Measurements from ENCODE around the gene TIFAB.

Gene TIFAB

GRCh38 chr5:135450336-135450735 is 1.8 kb downstream of the TIFAB start:
- ChIA-PET POLR2A (ENCODE audit: low non-redundant PET) (no interaction called here), CTCF (interaction anchor here (1.0 to 1.5 kb wide), 2 partner anchors 16 to 101 kb away, joined by 4 to 10 read pairs; no protein-coding TSS in a partner anchor)
- H3K27ac ChIP-seq: no peak overlapping the region
- DNase-seq (ENCODE audit: low spot score): no peak
- TF ChIP-seq, protein P1, sequence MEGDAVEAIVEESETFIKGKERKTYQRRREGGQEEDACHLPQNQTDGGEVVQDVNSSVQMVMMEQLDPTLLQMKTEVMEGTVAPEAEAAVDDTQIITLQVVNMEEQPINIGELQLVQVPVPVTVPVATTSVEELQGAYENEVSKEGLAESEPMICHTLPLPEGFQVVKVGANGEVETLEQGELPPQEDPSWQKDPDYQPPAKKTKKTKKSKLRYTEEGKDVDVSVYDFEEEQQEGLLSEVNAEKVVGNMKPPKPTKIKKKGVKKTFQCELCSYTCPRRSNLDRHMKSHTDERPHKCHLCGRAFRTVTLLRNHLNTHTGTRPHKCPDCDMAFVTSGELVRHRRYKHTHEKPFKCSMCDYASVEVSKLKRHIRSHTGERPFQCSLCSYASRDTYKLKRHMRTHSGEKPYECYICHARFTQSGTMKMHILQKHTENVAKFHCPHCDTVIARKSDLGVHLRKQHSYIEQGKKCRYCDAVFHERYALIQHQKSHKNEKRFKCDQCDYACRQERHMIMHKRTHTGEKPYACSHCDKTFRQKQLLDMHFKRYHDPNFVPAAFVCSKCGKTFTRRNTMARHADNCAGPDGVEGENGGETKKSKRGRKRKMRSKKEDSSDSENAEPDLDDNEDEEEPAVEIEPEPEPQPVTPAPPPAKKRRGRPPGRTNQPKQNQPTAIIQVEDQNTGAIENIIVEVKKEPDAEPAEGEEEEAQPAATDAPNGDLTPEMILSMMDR (conservative IDR thresholded peaks at IDR 0.05; ENCODE audit: low read depth): no peak

DNA sequence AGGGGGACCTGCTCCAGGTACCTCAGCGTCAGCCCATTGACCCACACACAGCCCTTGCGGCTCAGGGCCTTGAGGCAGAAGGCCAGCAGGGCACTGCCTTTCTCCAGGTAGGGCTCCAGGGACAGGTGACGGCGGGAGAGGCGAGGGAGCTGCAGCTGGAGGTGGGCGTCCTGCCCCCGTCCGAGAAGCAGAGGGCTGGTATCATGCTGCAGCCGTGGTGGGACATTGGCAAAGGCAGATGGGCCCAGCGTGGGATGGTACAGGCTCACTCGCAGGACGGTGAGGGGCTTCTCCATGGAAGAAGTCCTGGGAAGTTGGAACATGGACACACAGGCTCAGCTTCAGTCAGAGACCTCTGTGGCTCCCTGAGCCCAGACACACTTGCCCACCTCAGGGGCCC is 2.5 kb downstream of the TIFAB start:
- TF ChIP-seq, protein P1 (conservative IDR thresholded peaks at IDR 0.05; ENCODE audit: low read depth): no peak
- DNase-seq (ENCODE audit: low spot score): no peak
- ChIA-PET POLR2A (ENCODE audit: low non-redundant PET) (no interaction called here), CTCF (interaction anchor here (0.5 to 1.5 kb wide), 3 partner anchors 16 to 103 kb away, joined by 3 to 10 read pairs (median 4); no protein-coding TSS in a partner anchor)
- no peak overlapping the region for H3K27ac ChIP-seq

DNA sequence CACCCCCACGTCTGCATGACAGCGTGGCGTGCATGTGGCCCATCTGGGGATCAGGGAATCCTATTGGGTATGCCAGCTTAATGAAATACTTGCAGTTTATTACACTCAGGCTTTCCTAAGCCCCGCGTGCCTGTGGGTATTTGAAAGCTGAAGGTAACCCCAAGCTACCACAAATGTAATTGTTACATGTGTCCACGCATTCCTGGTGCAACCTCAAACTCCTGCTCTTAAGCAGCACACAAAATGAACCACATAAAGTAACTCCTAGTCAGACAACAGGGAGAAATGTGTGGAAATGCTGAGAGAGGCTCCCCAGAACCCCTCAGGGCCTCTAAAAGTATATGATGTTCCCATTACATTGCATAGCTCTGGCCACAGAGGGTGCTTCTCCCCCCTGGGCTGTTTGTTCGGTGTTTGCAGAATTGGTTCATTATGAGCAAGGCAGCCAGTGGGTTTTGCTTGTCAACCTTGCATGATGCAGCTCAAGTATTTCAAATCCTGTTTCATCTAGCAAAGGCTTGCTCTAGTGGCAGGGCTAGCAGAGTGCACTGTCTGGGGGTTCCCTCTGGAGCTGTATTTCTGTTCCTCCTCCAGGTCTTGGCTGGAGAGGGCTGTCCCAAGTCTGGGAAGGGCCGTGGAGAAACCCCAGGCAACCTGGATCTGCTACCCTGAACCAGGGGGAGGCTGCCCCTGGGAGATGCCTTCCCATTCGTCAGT is 3.2 kb downstream of the TIFAB start:
- no peak overlapping the region for H3K27ac ChIP-seq
- ChIA-PET POLR2A (ENCODE audit: low non-redundant PET) (interaction anchor here (0.6 kb wide), 1 partner anchor 364 kb away, joined by 3 read pairs; no protein-coding TSS in a partner anchor), CTCF (interaction anchor here (0.5 to 1.8 kb wide), 4 partner anchors 9 to 117 kb away, joined by 3 to 7 read pairs (median 4); no protein-coding TSS in a partner anchor)
- TF ChIP-seq, protein P1 (conservative IDR thresholded peaks at IDR 0.05; ENCODE audit: low read depth): no peak
- no peak for DNase-seq (ENCODE audit: low spot score)

GRCh38 chr5:135448071-135448739 is 3.9 kb downstream of the TIFAB start:
- POLR2A ChIA-PET (ENCODE audit: low non-redundant PET): interaction anchor here (0.6 to 0.8 kb wide), 2 partner anchors 13 to 363 kb away, joined by 3 read pairs; no protein-coding TSS in a partner anchor

GRCh38 chr5:135447298-135447929 is 4.7 kb downstream of the TIFAB start, which contains the start of gene DCANP1:
Gene DCANP1 (minus strand): TSS chr5:135447348. CDS start chr5:135447108, 240 bp downstream.
- TF ChIP-seq, protein P1 (conservative IDR thresholded peaks at IDR 0.05; ENCODE audit: low read depth): no peak
- DNase-seq (ENCODE audit: low spot score): no peak
- H3K27ac ChIP-seq: no peak within 1 kb of the TSS
- POLR2A ChIA-PET (ENCODE audit: low non-redundant PET): interaction anchor here (0.8 kb wide), 1 partner anchor 14 kb away, joined by 3 read pairs; no protein-coding TSS in a partner anchor
- CTCF ChIA-PET: interaction anchor here (1.0 to 1.8 kb wide), 3 partner anchors 9 to 119 kb away, joined by 3 to 7 read pairs (median 6); no protein-coding TSS in a partner anchor

More at GRCh38 chr5:135448071-135448739, 3.9 kb downstream of the TIFAB start:
- CTCF ChIA-PET: interaction anchor here (1.0 to 1.8 kb wide), 3 partner anchors 9 to 118 kb away, joined by 3 to 7 read pairs (median 6); no protein-coding TSS in a partner anchor
- no peak overlapping the region for H3K27ac ChIP-seq
- TF ChIP-seq, protein P1 (conservative IDR thresholded peaks at IDR 0.05; ENCODE audit: low read depth): no peak
- DNase-seq (ENCODE audit: low spot score): peak; percentile 45

DNA sequence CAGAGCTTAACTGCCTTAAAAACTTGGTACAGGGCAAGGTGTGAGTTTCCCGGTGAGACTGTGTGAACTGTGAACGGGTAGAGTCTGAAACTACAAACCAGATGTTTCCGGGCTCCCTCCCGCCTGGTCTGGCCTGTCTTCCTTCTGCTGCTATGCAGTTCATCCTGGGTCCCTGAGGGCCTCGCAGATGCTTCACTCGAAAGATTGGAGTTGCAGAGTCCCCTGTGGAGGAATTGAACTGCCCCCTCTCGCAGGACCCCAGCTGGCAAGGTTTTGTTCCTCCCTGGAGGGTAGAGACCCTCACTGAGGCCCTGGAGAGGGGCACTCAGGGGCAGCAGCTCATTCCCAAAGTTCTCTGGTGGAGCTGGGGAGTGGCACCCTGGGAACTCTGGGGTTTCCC is 5.5 kb downstream of the TIFAB start:
- POLR2A ChIA-PET (ENCODE audit: low non-redundant PET): no interaction called here
- no peak for DNase-seq (ENCODE audit: low spot score)
- TF ChIP-seq, protein P1 (conservative IDR thresholded peaks at IDR 0.05; ENCODE audit: low read depth): no peak
- H3K27ac ChIP-seq: no peak overlapping the region
- CTCF ChIA-PET: interaction anchor here (1.4 kb wide), 1 partner anchor 11 kb away, joined by 7 read pairs; no protein-coding TSS in a partner anchor

All from RWPE1 (cell line).